HPDE6-E6E7 (cell line): Measurements from ENCODE around the gene ZRANB1.

ENCODE experiments used
- DNase-seq: peaks from one replicate; pipeline ENCODE4 v3.0.0; 2011; ENCODE audit warnings: missing footprints; ENCODE audit errors: extremely low spot score

The ZRANB1 gene

GRCh38 chr10:124993736-124994451, 52.0 kb downstream of the ZRANB1 start:
- DNase-seq = no peak

- no peak for DNase-seq
Observed at GRCh38 chr10:124994573-124995473, 52.9 kb downstream of the ZRANB1 start.

- DNase-seq = no peak
Observed at GRCh38 chr10:124995605-124996004, 53.7 kb downstream of the ZRANB1 start.

GRCh38 chr10:124996127-124996853, 54.4 kb downstream of the ZRANB1 start:
- no peak for DNase-seq

- DNase-seq = no peak
Observed at GRCh38 chr10:124996854-124997215, 54.9 kb downstream of the ZRANB1 start.

- no peak for DNase-seq
Observed at GRCh38 chr10:124997306-124997705, 55.4 kb downstream of the ZRANB1 start.

- DNase-seq = no peak
Observed at GRCh38 chr10:124997771-124998623, 56.1 kb downstream of the ZRANB1 start.

- DNase-seq = no peak
Observed at GRCh38 chr10:124998624-124999291, 56.8 kb downstream of the ZRANB1 start.

- no peak for DNase-seq
Observed at GRCh38 chr10:124999433-125000365, 57.8 kb downstream of the ZRANB1 start.

- DNase-seq = no peak
Observed at GRCh38 chr10:125000366-125001312, 58.7 kb downstream of the ZRANB1 start.

GRCh38 chr10:125001313-125002046, 59.6 kb downstream of the ZRANB1 start:
- DNase-seq = peak; percentile 42

GRCh38 chr10:125002047-125002422, 60.1 kb downstream of the ZRANB1 start:
- DNase-seq = no peak

- DNase-seq = no peak
Observed at GRCh38 chr10:125002423-125003145, 60.7 kb downstream of the ZRANB1 start.

GRCh38 chr10:125003146-125003900, 61.4 kb downstream of the ZRANB1 start:
- no peak for DNase-seq

GRCh38 chr10:125003901-125004467, 62.1 kb downstream of the ZRANB1 start:
- no peak for DNase-seq
